Fibroblast of mammary gland (primary cell): ENCODE results near the gene PROP1.

Source experiments
- DNase-seq: peaks from one replicate; pipeline ENCODE4 v3.0.0-alpha.2; 2010; ENCODE audit warnings: low read depth
- H3K4me3 ChIP-seq: 2 replicates; pipeline ENCODE4 v1.5.1; 2011; ENCODE audit warnings: low read depth, mild to moderate bottlenecking, low read length, moderate library complexity; ENCODE audit not compliant: control insufficient read depth
- TF ChIP-seq, protein P1 (sequence below): conservative IDR thresholded peaks from 2 replicates; pipeline ENCODE4 v1.5.1; 2011; ENCODE audit warnings: low read depth, low read length, inconsistent platforms; ENCODE audit not compliant: control insufficient read depth, insufficient read depth

The PROP1 gene

DNA sequence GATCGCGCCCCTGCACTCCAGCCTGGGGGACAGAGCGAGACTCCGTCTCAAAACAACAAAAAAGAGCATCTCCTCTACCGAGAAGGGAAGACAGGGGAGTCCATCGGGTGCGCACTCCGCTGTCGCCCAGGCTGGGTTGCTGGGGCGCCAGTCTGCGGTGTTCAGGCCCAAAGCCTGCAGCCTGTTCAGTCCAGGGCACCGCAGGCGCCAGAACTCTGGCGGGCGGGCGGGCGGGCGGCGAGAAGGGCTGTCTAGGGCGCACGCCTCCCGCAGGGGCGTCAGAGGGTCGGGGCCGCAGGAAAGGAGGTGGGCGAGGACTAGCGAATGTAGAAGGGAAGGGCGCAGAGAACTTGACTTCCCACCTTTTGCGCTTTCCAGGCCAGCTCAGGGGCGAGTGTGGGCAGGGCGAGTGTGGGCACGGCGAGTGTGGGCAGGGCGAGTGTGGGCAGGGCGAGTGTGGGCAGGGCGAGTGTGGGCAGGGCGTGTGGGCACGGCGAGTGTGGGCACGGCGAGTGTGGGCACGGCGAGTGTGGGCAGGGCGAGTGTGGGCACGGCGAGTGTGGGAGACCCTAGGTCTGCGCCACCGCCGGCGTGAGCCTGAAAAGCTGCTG is 10.5 kb downstream of the PROP1 start:
- DNase-seq: no peak
- no peak overlapping the region for H3K4me3 ChIP-seq

GRCh38 chr5:177984584-177985206 is 11.3 kb downstream of the PROP1 start:
- no peak overlapping the region for H3K4me3 ChIP-seq
- TF ChIP-seq, protein P1, sequence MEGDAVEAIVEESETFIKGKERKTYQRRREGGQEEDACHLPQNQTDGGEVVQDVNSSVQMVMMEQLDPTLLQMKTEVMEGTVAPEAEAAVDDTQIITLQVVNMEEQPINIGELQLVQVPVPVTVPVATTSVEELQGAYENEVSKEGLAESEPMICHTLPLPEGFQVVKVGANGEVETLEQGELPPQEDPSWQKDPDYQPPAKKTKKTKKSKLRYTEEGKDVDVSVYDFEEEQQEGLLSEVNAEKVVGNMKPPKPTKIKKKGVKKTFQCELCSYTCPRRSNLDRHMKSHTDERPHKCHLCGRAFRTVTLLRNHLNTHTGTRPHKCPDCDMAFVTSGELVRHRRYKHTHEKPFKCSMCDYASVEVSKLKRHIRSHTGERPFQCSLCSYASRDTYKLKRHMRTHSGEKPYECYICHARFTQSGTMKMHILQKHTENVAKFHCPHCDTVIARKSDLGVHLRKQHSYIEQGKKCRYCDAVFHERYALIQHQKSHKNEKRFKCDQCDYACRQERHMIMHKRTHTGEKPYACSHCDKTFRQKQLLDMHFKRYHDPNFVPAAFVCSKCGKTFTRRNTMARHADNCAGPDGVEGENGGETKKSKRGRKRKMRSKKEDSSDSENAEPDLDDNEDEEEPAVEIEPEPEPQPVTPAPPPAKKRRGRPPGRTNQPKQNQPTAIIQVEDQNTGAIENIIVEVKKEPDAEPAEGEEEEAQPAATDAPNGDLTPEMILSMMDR: no peak
- DNase-seq: no peak

More for the DNA sequence above, 10.5 kb downstream of the PROP1 start:
- TF ChIP-seq, protein P1: no peak

DNA sequence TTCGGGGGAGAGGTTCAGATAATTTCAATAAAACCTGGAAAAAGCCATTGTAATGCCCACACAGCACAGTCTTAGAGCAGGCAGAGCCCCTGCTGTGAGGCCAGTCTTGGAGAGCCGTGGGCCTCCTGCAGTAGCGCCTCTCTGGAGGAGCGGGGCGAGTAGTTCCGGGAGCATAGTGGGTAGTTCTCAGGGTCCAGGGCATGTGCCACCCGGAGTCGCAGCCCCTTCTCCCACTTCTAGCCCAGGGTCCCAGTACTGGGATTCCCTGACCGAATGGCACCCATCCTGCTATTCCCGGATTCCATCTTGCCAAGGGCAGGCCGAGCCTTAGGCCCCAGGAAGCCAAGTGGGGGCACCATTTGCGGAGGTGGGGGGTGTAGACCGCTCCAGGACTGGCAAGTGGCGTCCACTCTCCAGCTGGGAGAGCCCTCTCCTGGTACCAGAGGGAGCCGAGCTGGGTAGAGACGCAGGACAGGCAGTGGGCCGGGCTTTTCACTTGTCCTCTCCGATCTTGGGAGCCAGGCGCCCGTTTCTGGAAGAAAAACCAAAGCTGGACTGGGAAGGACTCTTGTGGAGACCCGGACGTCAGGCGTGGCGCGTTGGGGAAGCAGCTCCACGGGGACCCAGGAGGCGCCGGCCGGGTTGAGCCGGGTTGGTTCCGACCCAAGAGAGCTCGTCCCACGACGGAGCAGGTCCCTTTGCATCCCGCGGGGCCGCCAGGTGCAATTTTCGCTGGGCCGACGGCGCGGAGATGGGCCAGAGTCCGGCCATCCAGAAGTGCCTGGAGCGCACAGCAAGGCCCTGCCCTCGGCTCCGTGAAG is 12.1 kb downstream of the PROP1 start:
- DNase-seq: no peak
- H3K4me3 ChIP-seq: no peak overlapping the region
- TF ChIP-seq, protein P1: no peak

GRCh38 chr5:177982956-177983355 is 13.1 kb downstream of the PROP1 start:
- H3K4me3 ChIP-seq: no peak overlapping the region
- TF ChIP-seq, protein P1: no peak
- DNase-seq: no peak

DNA sequence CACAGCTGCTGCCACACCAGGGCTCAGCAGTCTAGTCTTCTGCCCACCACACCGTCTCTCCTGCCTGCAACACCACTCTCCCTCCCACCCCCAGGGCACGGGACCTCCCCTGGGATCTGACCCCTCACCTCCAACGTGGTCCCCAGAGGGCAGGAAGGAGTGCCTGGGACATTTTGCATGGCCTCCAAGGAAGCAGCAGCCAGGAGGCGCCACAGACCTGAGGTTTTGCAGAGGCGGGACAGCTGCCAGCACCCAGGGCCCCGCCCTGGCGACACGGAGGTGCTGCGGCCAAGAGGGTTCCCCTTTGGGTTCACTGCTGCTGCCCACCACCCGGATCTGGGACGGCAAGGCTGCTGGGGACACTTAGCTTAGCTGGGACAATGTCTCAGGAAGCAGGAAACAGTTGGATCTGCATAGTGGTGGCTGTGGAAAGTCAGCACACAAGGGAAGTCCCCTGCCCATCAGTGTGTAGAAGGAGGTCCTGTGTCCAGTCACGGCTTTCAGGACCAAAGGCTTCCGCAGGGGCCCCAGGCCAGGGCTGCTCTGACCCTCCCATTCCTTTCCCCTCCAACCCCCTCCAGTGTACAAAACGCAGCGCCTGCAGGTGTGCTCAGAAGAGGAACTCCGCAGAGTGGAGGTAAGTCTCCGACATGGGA is 13.8 kb downstream of the PROP1 start:
- peak; percentile 4 for DNase-seq
- H3K4me3 ChIP-seq: no peak overlapping the region
- TF ChIP-seq, protein P1: peak; percentile 17

DNA sequence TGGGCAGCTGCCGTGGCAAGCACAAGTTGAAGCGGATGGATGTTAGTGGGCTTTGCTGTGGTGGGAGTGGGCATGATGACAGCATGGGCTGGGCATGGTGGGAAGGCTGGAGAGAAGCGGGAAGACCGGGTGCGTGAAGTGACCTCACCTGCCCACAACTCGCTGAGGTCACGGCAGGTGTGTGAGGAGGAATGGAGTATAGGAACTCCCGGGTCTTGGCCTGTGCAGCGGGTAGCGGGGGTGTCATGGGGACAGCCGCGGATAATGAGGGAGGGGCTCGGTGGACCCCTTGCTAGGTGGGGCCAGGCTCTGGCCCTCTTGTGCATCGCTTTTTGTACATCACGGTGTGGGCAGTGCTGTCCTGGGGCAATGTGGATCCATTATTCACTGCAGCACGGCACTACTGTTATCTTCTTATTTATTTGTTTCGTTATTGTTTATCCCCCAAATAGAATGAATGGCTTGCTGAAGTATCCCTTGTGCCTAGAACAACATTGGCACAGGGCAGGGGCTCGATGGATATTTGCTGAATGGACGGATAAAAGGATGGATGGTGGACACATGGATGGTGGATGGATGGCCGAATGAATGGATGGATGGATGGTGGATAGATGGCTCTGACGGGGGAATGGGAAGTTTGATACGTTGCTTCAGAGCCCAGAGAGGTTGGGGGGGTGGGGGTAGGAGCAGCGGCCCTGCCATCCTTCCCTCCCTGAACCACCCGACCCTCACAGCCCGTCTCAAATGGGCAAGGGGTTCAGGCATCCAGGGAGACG is 14.6 kb downstream of the PROP1 start:
- TF ChIP-seq, protein P1: no peak
- no peak for DNase-seq
- H3K4me3 ChIP-seq: no peak overlapping the region
